CD4-positive, alpha-beta T cell (primary cell): ENCODE results near the gene HIVEP3. TPM values are rescaled to one million over a fixed set of nuclear protein-coding genes. Genes with fewer than 3 reads are reported as not detected.

Source experiments
- ATAC-seq: fragments of 200-7000 bp; cut with Tn5 transposase; one replicate; pipeline ENCODE4 v1.10.0; 2022; ENCODE audit warnings: mild to moderate bottlenecking; ENCODE audit not compliant: poor library complexity
- CTCF ChIA-PET: fragments of 350-600 bp; sonication (Branson Sonifier 250); formaldehyde crosslinking; loops from one replicate; lab custom pipeline; 2021; ENCODE audit warnings: antibody characterized with exemption, inconsistent platforms; lab: Charles Lee
- POLR2A ChIA-PET: fragments of 350-600 bp; sonication (Branson Sonifier 250); formaldehyde crosslinking; loops from one replicate; lab custom pipeline; 2021; ENCODE audit warnings: antibody characterized with exemption, inconsistent platforms; lab: Charles Lee
- DNase-seq, 14 experiments: peaks; one replicate each; pipeline ENCODE4 v3.0.0-alpha.2; 2013 to 2020; ENCODE audit warnings: mixed read lengths in 2 of 14
- H3K27ac ChIP-seq, 2 donors: one replicate each; pipeline versions ENCODE4 v1.5.1 to v1.7.0; 2013; ENCODE audit warnings: low read length in 2 of 2, low read depth in 1 of 2, mild to moderate bottlenecking in 1 of 2
- H3K27me3 ChIP-seq, 2 experiments: 1 replicate in 1 of 2; 2 replicates in 1 of 2; pipeline versions ENCODE4 v1.6.1 to v1.7.0; 2013; ENCODE audit warnings: low read length in 2 of 2, control low read depth in 1 of 2, mild to moderate bottlenecking in 1 of 2, moderate library complexity in 1 of 2; ENCODE audit not compliant: insufficient read depth in 2 of 2, control insufficient read depth in 1 of 2
- H3K36me3 ChIP-seq: one replicate; pipeline ENCODE4 v1.6.1; 2013; ENCODE audit warnings: low read length, control low read depth; ENCODE audit not compliant: insufficient read depth
- H3K4me1 ChIP-seq: one replicate; pipeline ENCODE4 v1.6.1; 2013; ENCODE audit warnings: low read length, control low read depth; ENCODE audit not compliant: insufficient read depth
- H3K4me3 ChIP-seq: one replicate; pipeline ENCODE4 v1.5.1; 2013; ENCODE audit warnings: mild to moderate bottlenecking, low read length, moderate library complexity
- H3K9me3 ChIP-seq, 2 experiments: 1 replicate in 1 of 2; 2 replicates in 1 of 2; pipeline versions ENCODE4 v1.6.1 to v1.7.0; 2013; ENCODE audit warnings: low read length in 2 of 2, mild to moderate bottlenecking in 2 of 2, control low read depth in 1 of 2, moderate library complexity in 1 of 2; ENCODE audit not compliant: control insufficient read depth in 1 of 2, insufficient read depth in 1 of 2
- H3K27ac Mint-ChIP-seq: one replicate; pipeline ENCODE4 v1.8.0; 2020; ENCODE audit warnings: mixed read lengths
- H3K27me3 Mint-ChIP-seq: one replicate; pipeline ENCODE4 v1.8.0; 2021; ENCODE audit warnings: mixed read lengths
- H3K36me3 Mint-ChIP-seq: one replicate; pipeline ENCODE4 v1.8.0; 2021; ENCODE audit warnings: low read depth, mixed read lengths
- H3K4me1 Mint-ChIP-seq: one replicate; pipeline ENCODE4 v1.8.0; 2021; ENCODE audit warnings: low read depth, mixed read lengths
- H3K4me3 Mint-ChIP-seq: one replicate; pipeline ENCODE4 v1.8.0; 2020; ENCODE audit warnings: mild to moderate bottlenecking, mixed read lengths
- H3K9me3 Mint-ChIP-seq: one replicate; pipeline ENCODE4 v1.8.0; 2020; ENCODE audit warnings: mixed read lengths
- intact Hi-C, 2 experiments: fragments of 100-400 bp; cut with DNase I in 1 of 2; cut with micrococcal nuclease in 1 of 2; formaldehyde crosslinking; loops; one replicate each; pipeline versions ENCODE4 v1.15.1 to v1.9.0; 2023 to 2025; cut with DNase I, micrococcal nuclease
- total RNA-seq, 174 experiments: library from RNA in 2 of 174; stranded (reverse) in 2 of 174; gene quantifications; one replicate each; pipeline ENCODE4 v1.2.3 and lab custom pipeline; 2021 to 2026
- TF ChIP-seq, protein P1 (sequence below): fragments of 200-600 bp; IDR thresholded peaks from one replicate; pipeline ENCODE4 v1.8.0; 2022; ENCODE audit warnings: antibody characterized with exemption, mild to moderate bottlenecking

The HIVEP3 gene
- total RNA-seq, 2 experiments from 2014 or later, result 5.1 to 5.4 TPM

DNA sequence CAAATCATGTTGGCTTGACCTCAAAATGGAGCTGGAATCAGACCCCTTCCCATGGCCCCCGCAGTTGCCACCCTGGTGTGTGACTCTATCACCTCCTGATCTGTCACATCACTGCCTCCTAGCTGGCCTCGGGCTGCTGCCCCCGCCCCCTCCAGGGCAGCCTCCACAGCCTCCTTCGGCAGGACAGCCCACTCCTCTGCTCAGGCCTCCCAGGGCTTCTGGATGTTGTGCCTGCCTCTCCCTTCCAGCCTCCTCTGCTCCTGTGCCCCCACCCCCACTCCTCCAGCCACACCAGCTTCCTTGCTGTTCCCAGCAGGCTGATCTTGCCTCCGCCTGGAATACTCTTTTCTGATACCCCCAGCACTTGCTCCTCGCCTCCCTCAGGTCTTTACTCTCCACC lies 299.9 kb downstream of the HIVEP3 start:
- Mint-ChIP-seq H3K27me3 (no peaks in the 10 kb centered on the region), H3K27ac (no peak overlapping the region), H3K9me3 (no peaks in the 10 kb centered on the region), H3K4me1 (peaks cover 20% of the 10 kb centered on the region), H3K36me3 (no peaks in the 10 kb centered on the region), H3K4me3 (no peak overlapping the region)
- ATAC-seq (no peak), DNase-seq (no peak)
- CTCF ChIA-PET, result no interaction called here
- Histone ChIP-seq H3K9me3 (no peaks in the 10 kb centered on the region), H3K27ac (no peak overlapping the region), H3K36me3 (peaks cover 5% of the 10 kb centered on the region), H3K4me3 (no peak overlapping the region), H3K4me1 (peaks cover 14% of the 10 kb centered on the region), H3K27me3 (no peaks in the 10 kb centered on the region)
- POLR2A ChIA-PET, result no interaction called here
- TF ChIP-seq, protein P1, sequence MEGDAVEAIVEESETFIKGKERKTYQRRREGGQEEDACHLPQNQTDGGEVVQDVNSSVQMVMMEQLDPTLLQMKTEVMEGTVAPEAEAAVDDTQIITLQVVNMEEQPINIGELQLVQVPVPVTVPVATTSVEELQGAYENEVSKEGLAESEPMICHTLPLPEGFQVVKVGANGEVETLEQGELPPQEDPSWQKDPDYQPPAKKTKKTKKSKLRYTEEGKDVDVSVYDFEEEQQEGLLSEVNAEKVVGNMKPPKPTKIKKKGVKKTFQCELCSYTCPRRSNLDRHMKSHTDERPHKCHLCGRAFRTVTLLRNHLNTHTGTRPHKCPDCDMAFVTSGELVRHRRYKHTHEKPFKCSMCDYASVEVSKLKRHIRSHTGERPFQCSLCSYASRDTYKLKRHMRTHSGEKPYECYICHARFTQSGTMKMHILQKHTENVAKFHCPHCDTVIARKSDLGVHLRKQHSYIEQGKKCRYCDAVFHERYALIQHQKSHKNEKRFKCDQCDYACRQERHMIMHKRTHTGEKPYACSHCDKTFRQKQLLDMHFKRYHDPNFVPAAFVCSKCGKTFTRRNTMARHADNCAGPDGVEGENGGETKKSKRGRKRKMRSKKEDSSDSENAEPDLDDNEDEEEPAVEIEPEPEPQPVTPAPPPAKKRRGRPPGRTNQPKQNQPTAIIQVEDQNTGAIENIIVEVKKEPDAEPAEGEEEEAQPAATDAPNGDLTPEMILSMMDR, result no peak
- intact Hi-C loops, result no loop called here

DNA sequence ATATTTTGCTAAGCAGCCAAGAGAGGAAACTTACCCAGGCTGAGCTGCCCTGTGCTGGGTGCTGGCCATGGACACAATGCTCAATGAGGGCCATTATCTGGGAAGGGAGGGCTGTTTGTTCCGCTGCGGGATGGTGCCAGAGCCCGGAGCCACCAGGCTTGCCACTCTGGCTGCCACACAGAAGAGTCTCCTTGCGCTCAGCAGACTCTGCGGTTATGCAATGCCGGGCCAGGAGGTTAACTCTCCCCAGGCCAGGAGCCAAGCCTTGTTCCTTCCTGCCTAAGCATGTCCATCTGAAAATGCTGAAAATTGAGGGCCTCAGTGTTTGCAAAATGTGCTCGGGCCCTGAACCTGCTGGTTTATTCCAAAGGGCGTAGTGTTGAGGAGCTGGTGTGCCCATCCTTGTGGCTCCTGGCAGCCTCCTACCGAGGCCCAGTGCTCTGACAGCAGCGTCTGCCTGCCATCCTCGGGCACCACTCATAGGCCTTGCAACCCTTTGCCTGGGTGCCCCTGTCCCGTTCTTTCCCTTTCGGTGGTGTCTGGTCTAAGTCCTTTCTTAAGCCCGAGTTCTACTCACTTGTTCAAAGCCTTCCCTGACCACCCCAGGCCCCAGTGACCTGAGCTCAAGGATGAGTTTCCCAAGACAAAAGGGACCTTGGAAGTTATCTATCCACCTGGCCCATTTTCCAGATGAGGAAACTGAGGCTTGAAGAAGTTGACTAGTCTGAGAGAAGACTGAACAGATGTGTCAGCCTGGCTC lies 300.5 kb downstream of the HIVEP3 start:
- Histone ChIP-seq H3K36me3 (peaks cover 5% of the 10 kb centered on the region), H3K9me3 (no peaks in the 10 kb centered on the region), H3K27me3 (no peaks in the 10 kb centered on the region), H3K4me3 (no peak overlapping the region), H3K4me1 (peaks cover 8% of the 10 kb centered on the region), H3K27ac (no peak overlapping the region)
- no peaks in the 10 kb centered on the region for H3K27me3 Mint-ChIP-seq
- no peak for ATAC-seq
- H3K4me3 Mint-ChIP-seq, result no peak overlapping the region
- intact Hi-C loops, result no loop called here
- no peaks in the 10 kb centered on the region for H3K9me3 Mint-ChIP-seq
- H3K27ac Mint-ChIP-seq, result no peak overlapping the region
- TF ChIP-seq, protein P1, result no peak
- H3K4me1 Mint-ChIP-seq, result peaks cover 15% of the 10 kb centered on the region
- no peaks in the 10 kb centered on the region for H3K36me3 Mint-ChIP-seq
- ChIA-PET CTCF (no interaction called here), POLR2A (no interaction called here)
- no peak for DNase-seq

DNA sequence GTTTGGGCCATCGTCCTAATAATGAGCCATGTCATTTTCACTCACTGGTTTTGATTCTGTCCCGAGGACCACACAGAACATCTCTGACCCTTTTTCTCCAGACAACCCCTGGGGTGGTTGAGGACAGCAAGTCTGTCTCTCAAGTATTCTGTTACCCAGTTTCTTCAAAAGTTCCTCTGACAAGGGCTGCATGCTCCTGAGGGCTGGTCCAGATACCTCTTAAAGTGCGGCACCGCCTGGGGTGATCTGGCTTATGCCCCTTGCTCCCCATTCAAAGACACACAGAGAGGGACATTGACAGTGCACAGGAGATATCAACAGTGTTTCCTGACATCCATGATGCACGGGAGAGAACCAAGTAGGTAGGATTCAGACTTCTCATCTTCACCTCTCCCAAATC lies 301.4 kb downstream of the HIVEP3 start:
- TF ChIP-seq, protein P1, result no peak
- no peaks in the 10 kb centered on the region for H3K9me3 Mint-ChIP-seq
- Histone ChIP-seq H3K27ac (no peak overlapping the region), H3K4me1 (no peaks in the 10 kb centered on the region), H3K4me3 (no peak overlapping the region), H3K36me3 (peaks cover 5% of the 10 kb centered on the region), H3K9me3 (no peaks in the 10 kb centered on the region), H3K27me3 (no peaks in the 10 kb centered on the region)
- H3K27me3 Mint-ChIP-seq, result no peaks in the 10 kb centered on the region
- POLR2A ChIA-PET, result no interaction called here
- ATAC-seq, result no peak
- no peaks in the 10 kb centered on the region for H3K36me3 Mint-ChIP-seq
- CTCF ChIA-PET, result no interaction called here
- intact Hi-C loops, result no loop called here
- DNase-seq, result no peak
- H3K4me1 Mint-ChIP-seq, result peaks cover 6% of the 10 kb centered on the region
- no peak overlapping the region for H3K4me3 Mint-ChIP-seq
- H3K27ac Mint-ChIP-seq, result no peak overlapping the region
